Measurements from ENCODE around the gene PRKCB.

- TF ChIP-seq POLR2A (IDR thresholded peaks at IDR 0.05; ENCODE audit: low read depth, low read length) (no peak), POLR2AphosphoS5 (IDR thresholded peaks at IDR 0.05; ENCODE audit: low read depth, low read length) (no peak), TAF1 (IDR thresholded peaks at IDR 0.05; ENCODE audit: borderline replicate concordance, low read depth, low read length) (no peak)
Observed at GRCh38 chr16:23852794-23853562, 17.2 kb downstream of the PRKCB start.
